Sigmoid colon (tissue), 7 donors: ENCODE results near the gene DEF6. TPM values are rescaled to one million over a fixed set of nuclear protein-coding genes. Genes with fewer than 3 reads are reported as not detected.

ENCODE experiments used
- DNase-seq: peaks from one replicate; pipeline ENCODE4 v3.0.0-alpha.2; 2019
- H3K27ac ChIP-seq, 4 donors: fragments of 200-600 bp; sonication (generic); one replicate each; pipeline ENCODE4 v1.5.1; 2016 to 2019; ENCODE audit warnings: mild to moderate bottlenecking in 1 of 4
- H3K27me3 ChIP-seq, 3 donors: fragments of 200-600 bp; sonication (generic); one replicate each; pipeline ENCODE4 v1.5.1; 2019; ENCODE audit warnings: mild to moderate bottlenecking in 1 of 3
- H3K36me3 ChIP-seq, 4 donors: fragments of 200-600 bp; sonication (generic); one replicate each; pipeline ENCODE4 v1.5.1; 2016 to 2019
- H3K4me1 ChIP-seq, 4 donors: fragments of 200-600 bp; sonication (generic); one replicate each; pipeline ENCODE4 v1.5.1; 2017 to 2019
- H3K4me3 ChIP-seq, 4 donors: fragments of 200-600 bp; sonication (generic); one replicate each; pipeline ENCODE4 v1.5.1; 2017 to 2019; ENCODE audit warnings: mild to moderate bottlenecking in 2 of 4, moderate library complexity in 1 of 4
- H3K9me3 ChIP-seq, 4 donors: fragments of 200-600 bp in 3 of 4; sonication (generic) in 3 of 4; one replicate each; pipeline versions ENCODE4 v1.5.1 to v1.6.1; 2013 to 2019
- EP300 ChIP-seq, 4 donors: sonication (generic); formaldehyde crosslinking; IDR thresholded peaks; one replicate each; pipeline ENCODE4 v1.6.1; 2017; ENCODE audit warnings: antibody characterized with exemption in 4 of 4
- POLR2A ChIP-seq, 2 donors: fragments of 450-650 bp; IDR thresholded peaks; one replicate each; pipeline ENCODE4 v1.6.1; 2016; ENCODE audit warnings: antibody characterized with exemption in 2 of 2, mild to moderate bottlenecking in 2 of 2, moderate library complexity in 2 of 2
- POLR2AphosphoS5 ChIP-seq, 4 donors: sonication (generic); formaldehyde crosslinking; IDR thresholded peaks; one replicate each; pipeline ENCODE4 v1.6.1; 2017; ENCODE audit warnings: antibody characterized with exemption in 4 of 4
- WGBS, 2 donors: extraction: QIAGEN DNeasy Blood & Tissue Kit; methylation state at CpG; one replicate each; pipeline ENCODE4 v1.1.7; 2013; 5-methylcytosine and 5-hydroxymethylcytosine counted together
- intact Hi-C: fragments of 100-400 bp; cut with DNase I; formaldehyde crosslinking; loops from one replicate; pipeline ENCODE4 v1.15.1; 2023
- polyA plus RNA-seq, 3 donors: library from polyadenylated mRNA; stranded (reverse); fragments of 200-250 nt; gene quantifications; one replicate each; pipeline ENCODE4 v1.2.3, GENCODE V29; 2013
- total RNA-seq, 4 donors: library from RNA; depleted of rRNA; stranded (reverse); fragments of >200 nt; gene quantifications; one replicate each; pipeline ENCODE4 v1.1.0, GENCODE V29; 2016
- TF ChIP-seq, protein P1 (sequence below), 4 experiments: fragments of 450-650 bp in 3 of 4; fragments of 200-600 bp in 1 of 4; IDR thresholded peaks; one replicate each; pipeline ENCODE4 v1.5.1; 2016 to 2019; ENCODE audit warnings: antibody characterized with exemption in 4 of 4, mild to moderate bottlenecking in 3 of 4, moderate library complexity in 2 of 4
- donor health status: healthy with polysubstance abuse.
- donor health status: Bipolar disorder and iron deficiency.
- donor health status: healthy.

The DEF6 gene
- total and polyA plus RNA-seq, 7 donors: 1.4 to 30.1 (median 4.2) TPM

- intact Hi-C loops: loop anchor here (5.0 kb wide), 1 partner anchor 45 kb away; the partner anchor contains the start of gene PPARD
- H3K4me1 ChIP-seq: peaks cover 0 to 14% (median 13%) of the 10 kb centered on the region in 4 donors
- H3K27ac ChIP-seq: peak overlapping the region in 3 of 4 donors; percentile 39 to 54 (median 48)
- H3K36me3 ChIP-seq: peaks cover 8 to 36% (median 12%) of the 10 kb centered on the region in 4 donors
- H3K4me3 ChIP-seq: no peak overlapping the region
- no peaks in the 10 kb centered on the region for H3K27me3 ChIP-seq
- H3K9me3 ChIP-seq: no peaks in the 10 kb centered on the region
- TF ChIP-seq EP300 (IDR thresholded peaks at IDR 0.05): no peak
- TF ChIP-seq POLR2AphosphoS5 (IDR thresholded peaks at IDR 0.05): no peak
- TF ChIP-seq POLR2A (IDR thresholded peaks at IDR 0.05): no peak
- TF ChIP-seq, protein P1, sequence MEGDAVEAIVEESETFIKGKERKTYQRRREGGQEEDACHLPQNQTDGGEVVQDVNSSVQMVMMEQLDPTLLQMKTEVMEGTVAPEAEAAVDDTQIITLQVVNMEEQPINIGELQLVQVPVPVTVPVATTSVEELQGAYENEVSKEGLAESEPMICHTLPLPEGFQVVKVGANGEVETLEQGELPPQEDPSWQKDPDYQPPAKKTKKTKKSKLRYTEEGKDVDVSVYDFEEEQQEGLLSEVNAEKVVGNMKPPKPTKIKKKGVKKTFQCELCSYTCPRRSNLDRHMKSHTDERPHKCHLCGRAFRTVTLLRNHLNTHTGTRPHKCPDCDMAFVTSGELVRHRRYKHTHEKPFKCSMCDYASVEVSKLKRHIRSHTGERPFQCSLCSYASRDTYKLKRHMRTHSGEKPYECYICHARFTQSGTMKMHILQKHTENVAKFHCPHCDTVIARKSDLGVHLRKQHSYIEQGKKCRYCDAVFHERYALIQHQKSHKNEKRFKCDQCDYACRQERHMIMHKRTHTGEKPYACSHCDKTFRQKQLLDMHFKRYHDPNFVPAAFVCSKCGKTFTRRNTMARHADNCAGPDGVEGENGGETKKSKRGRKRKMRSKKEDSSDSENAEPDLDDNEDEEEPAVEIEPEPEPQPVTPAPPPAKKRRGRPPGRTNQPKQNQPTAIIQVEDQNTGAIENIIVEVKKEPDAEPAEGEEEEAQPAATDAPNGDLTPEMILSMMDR (IDR thresholded peaks at IDR 0.05): no peak
- peak; percentile 49 for DNase-seq
- 58 to 60% methylated on average over 6 of the region's 6 CpGs for WGBS, 2 donors
These were observed 552 bp upstream of the DEF6 start for GRCh38 chr6:35296931-35297600.

DNA sequence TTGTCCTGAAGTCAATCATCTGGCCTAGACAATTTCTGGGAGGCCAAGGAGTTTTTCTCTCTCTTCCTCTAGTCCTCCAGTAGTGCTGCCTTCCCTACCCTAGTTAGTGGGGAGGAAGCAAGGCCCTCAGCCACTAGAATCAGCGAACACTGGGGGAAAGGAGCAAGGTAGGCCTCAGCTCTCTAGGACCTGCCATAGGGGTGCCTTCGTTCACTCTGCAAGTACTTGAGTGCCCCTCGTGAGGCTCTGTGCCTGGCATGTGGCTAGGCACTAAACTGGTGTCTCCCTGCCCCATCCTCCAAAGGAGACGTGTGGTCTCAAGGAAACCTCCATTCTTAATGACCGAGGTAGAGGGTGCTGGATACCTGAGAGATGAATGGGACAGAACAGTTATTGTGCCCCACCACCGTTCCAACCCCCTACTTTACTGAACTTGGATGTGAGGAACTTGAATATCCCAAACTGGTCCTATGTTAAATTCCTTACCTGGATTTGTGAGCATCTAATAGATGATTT is 1.1 kb downstream of the DEF6 start:
- Histone ChIP-seq H3K27me3 (no peaks in the 10 kb centered on the region), H3K4me3 (peak overlapping the region in 1 of 4 donors; percentile 41), H3K9me3 (no peaks in the 10 kb centered on the region), H3K4me1 (peaks cover 0 to 14% (median 13%) of the 10 kb centered on the region in 4 donors), H3K27ac (peak overlapping the region in 1 of 4 donors; percentile 39), H3K36me3 (peaks cover 0 to 20% (median 5%) of the 10 kb centered on the region in 4 donors)
- peak; percentile 34 for DNase-seq
- TF ChIP-seq, protein P1 (IDR thresholded peaks at IDR 0.05): no peak
- no peak for TF ChIP-seq POLR2AphosphoS5 (IDR thresholded peaks at IDR 0.05)
- TF ChIP-seq POLR2A (IDR thresholded peaks at IDR 0.05): no peak
- TF ChIP-seq EP300 (IDR thresholded peaks at IDR 0.05): no peak
- whole genome bisulfite sequencing, 2 donors: 57 to 83% methylated on average over 6 of the region's 6 CpGs
- intact Hi-C loops: loop anchor here (5.0 kb wide), 1 partner anchor 44 kb away; the partner anchor contains the start of gene PPARD

DNA sequence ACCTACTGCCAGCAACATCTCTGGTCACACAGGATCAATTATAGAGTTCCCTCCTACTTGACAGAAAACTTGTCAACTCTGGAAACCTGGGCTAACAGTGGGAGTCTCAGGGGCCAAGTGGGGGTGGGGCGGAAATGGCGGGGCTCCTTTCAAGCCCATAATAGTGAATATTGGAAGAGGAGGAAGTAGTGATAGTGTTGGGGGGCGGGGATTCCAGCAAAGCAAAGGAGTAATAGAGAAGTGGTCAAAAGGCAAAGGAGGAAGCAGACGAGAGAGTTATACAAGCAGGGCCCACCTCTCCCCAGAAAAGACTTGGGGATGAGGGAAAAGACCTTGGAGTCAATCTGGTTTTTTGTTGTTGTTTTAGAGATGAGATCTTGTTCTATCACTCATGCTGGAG is 2.1 kb downstream of the DEF6 start:
- Histone ChIP-seq H3K27me3 (no peaks in the 10 kb centered on the region), H3K4me3 (no peak overlapping the region), H3K36me3 (peaks cover 0 to 17% (median 5%) of the 10 kb centered on the region in 4 donors), H3K9me3 (no peaks in the 10 kb centered on the region), H3K27ac (no peak overlapping the region), H3K4me1 (peaks cover 0 to 14% (median 13%) of the 10 kb centered on the region in 4 donors)
- peak; percentile 68 for DNase-seq
- intact Hi-C loops: loop anchor here (5.0 kb wide), 1 partner anchor 43 kb away; the partner anchor contains the start of gene PPARD
- TF ChIP-seq, protein P1 (IDR thresholded peaks at IDR 0.05): no peak
- no peak for TF ChIP-seq POLR2AphosphoS5 (IDR thresholded peaks at IDR 0.05)
- TF ChIP-seq POLR2A (IDR thresholded peaks at IDR 0.05): no peak
- TF ChIP-seq EP300 (IDR thresholded peaks at IDR 0.05): no peak
- 43 to 65% methylated on average over 4 of the region's 4 CpGs for WGBS, 2 donors

- no peak overlapping the region for H3K4me3 ChIP-seq
- H3K36me3 ChIP-seq: peaks cover 0 to 5% (median 0%) of the 10 kb centered on the region in 4 donors
- TF ChIP-seq EP300 (IDR thresholded peaks at IDR 0.05): no peak
- TF ChIP-seq, protein P1 (IDR thresholded peaks at IDR 0.05): no peak
- no peak for TF ChIP-seq POLR2AphosphoS5 (IDR thresholded peaks at IDR 0.05)
- TF ChIP-seq POLR2A (IDR thresholded peaks at IDR 0.05): no peak
- peak; percentile 61 for DNase-seq
- peaks cover 0 to 14% (median 13%) of the 10 kb centered on the region in 4 donors for H3K4me1 ChIP-seq
- intact Hi-C loops: no loop called here
- H3K9me3 ChIP-seq: no peaks in the 10 kb centered on the region
- H3K27me3 ChIP-seq: no peaks in the 10 kb centered on the region
- no peak overlapping the region for H3K27ac ChIP-seq
These were observed 3.2 kb downstream of the DEF6 start for GRCh38 chr6:35300848-35301247.
